Measurements from ENCODE around the gene S100A2. TPM values are rescaled to one million over a fixed set of nuclear protein-coding genes. Genes with fewer than 3 reads are reported as not detected.
"Not testable (repeated sequence)": the region's sequence is repeated elsewhere in the genome, so short reads cannot be mapped to it uniquely, and the experiment has no call there.

S100A2 gene
- total and polyA plus RNA-seq, 2 experiments from 2014 or later = 0.66 to 0.89 TPM

DNA sequence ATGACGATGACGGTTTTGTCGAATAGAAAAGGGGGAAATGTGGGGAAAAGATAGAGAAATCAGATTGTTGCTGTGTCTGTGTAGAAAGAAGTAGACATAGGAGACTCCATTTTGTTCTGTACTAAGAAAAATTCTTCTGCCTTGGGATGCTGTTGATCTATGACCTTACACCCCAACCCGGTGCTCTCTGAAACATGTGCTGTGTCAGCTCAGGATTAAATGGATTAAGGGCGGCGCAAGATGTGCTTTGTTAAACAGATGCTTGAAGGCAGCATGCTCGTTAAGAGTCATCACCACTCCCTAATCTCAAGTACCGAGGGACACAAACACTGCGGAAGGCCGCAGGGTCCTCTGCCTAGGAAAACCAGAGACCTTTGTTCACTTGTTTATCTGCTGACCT, 9.9 kb upstream of the S100A2 start:
- not testable (repeated sequence) for ATAC-seq; DNase-seq (ENCODE audit: low spot score)

DNA sequence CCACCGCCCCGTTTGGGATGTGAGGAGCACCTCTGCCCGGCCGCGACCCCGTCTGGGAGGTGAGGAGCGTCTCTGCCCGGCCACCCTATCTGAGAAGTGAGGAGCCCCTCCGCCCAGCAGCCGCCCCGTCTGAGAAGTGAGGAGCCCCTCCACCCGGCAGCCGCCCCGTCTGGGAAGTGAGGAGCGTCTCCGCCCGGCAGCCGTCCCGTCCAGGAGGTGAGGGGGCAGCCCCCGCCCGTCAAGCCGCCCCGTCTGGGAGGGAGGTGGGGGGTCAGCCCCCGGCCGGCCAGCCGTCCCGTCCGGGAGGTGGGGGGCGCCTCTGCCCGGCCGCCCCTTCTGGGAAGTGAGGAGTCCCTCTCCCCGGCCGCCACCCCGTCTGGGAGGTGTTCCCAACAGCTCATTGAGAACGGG, 9.4 kb upstream of the S100A2 start:
- H3K79me2 ChIP-seq (replicated peaks; ENCODE audit: insufficient read depth) = not testable (repeated sequence)

More for the DNA sequence above, 9.9 kb upstream of the S100A2 start:
- H3K4me1 Mint-ChIP-seq = peaks cover 13% of the 10 kb centered on the region
- H3K9me2 ChIP-seq (ENCODE audit: insufficient read depth); H3K36me3 Mint-ChIP-seq (ENCODE audit: low read depth); H3K4me2 ChIP-seq; H3K27ac ChIP-seq (ENCODE audit: low read depth); H3K36me3 ChIP-seq (ENCODE audit: insufficient read depth); H3K27me3 ChIP-seq (ENCODE audit: insufficient read depth); H3K4me1 ChIP-seq (ENCODE audit: insufficient read depth); H4K20me1 ChIP-seq (replicated peaks; ENCODE audit: insufficient read depth); H3K27ac Mint-ChIP-seq; H3F3A ChIP-seq (replicated peaks; ENCODE audit: low read depth); H3K4me3 ChIP-seq; H3K79me2 ChIP-seq (replicated peaks; ENCODE audit: insufficient read depth); H2AFZ ChIP-seq; H3K27me3 Mint-ChIP-seq (ENCODE audit: insufficient read depth, low read depth, poor library complexity); H3K4me3 Mint-ChIP-seq: not testable (repeated sequence)
- peaks cover 23% of the 10 kb centered on the region; the same call in 2 of the 3 replicates for H3K9me3 Mint-ChIP-seq

DNA sequence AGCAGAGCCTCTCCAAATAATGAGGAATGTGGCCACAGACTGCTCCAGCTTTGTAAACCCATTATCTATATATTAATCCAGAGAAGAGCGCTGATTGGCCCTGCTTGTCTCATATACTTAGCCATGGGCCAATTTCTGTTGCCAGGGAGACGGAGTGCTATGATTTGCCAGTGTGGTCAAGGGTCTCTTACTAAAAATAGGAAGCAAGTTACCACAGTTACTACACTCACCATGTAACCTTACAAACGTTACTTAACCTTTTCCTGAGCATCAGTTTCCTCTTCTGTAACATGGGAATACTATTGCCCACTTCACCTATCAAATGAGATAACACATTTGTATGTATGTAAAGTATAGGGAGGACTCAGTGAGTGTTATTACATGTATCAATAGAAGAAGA, 7.7 kb upstream of the S100A2 start:
- no peak for DNase-seq (ENCODE audit: low spot score)
- H3K4me3 Mint-ChIP-seq = no peak overlapping the region
- peaks cover 5% of the 10 kb centered on the region; the same call in 1 of the 2 replicates for H3K4me1 ChIP-seq (ENCODE audit: insufficient read depth)
- no peak overlapping the region for H3K27ac Mint-ChIP-seq
- H4K20me1 ChIP-seq (replicated peaks; ENCODE audit: insufficient read depth) = no peaks in the 10 kb centered on the region
- peaks cover 7% of the 10 kb centered on the region for H3K27me3 Mint-ChIP-seq (ENCODE audit: insufficient read depth, low read depth, poor library complexity)
- ATAC-seq = no peak
- H3K9me3 Mint-ChIP-seq = peaks cover 23% of the 10 kb centered on the region; the same call in 2 of the 3 replicates
- no peak overlapping the region for H2AFZ ChIP-seq
- H3K4me1 Mint-ChIP-seq = peaks cover 13% of the 10 kb centered on the region
- H3K79me2 ChIP-seq (replicated peaks; ENCODE audit: insufficient read depth) = no peaks in the 10 kb centered on the region
- no peaks in the 10 kb centered on the region for H3K36me3 ChIP-seq (ENCODE audit: insufficient read depth)
- no peaks in the 10 kb centered on the region for H3K27me3 ChIP-seq (ENCODE audit: insufficient read depth)
- no peak overlapping the region for H3K27ac ChIP-seq (ENCODE audit: low read depth)
- H3K4me2 ChIP-seq = no peak overlapping the region
- H3K36me3 Mint-ChIP-seq (ENCODE audit: low read depth) = no peaks in the 10 kb centered on the region; the same call in 1 of the 3 replicates
- no peaks in the 10 kb centered on the region for H3K9me2 ChIP-seq (ENCODE audit: insufficient read depth)
- H3K4me3 ChIP-seq = no peak overlapping the region
- H3F3A ChIP-seq (replicated peaks; ENCODE audit: low read depth) = no peaks in the 10 kb centered on the region
- TF ChIP-seq ZNF331 (CRISPR knock-in tag; IDR thresholded peaks at IDR 0.05; ENCODE audit: low read depth) = no peak
- TF ChIP-seq CREB1 (CRISPR knock-in tag; IDR thresholded peaks at IDR 0.05; ENCODE audit: low read depth) = no peak
- TF ChIP-seq JUNB (IDR thresholded peaks at IDR 0.05; ENCODE audit: unreplicated experiment) = no peak
- no peak for TF ChIP-seq ZNF114 (CRISPR knock-in tag; IDR thresholded peaks at IDR 0.05)
- TF ChIP-seq STAT1 (IDR thresholded peaks at IDR 0.05; ENCODE audit: unreplicated experiment) = no peak
- TF ChIP-seq NANOG (IDR thresholded peaks at IDR 0.05; ENCODE audit: borderline replicate concordance) = no peak
- no peak for TF ChIP-seq EZH2 (IDR thresholded peaks at IDR 0.05; ENCODE audit: low read depth, unreplicated experiment)
- TF ChIP-seq, protein P1, sequence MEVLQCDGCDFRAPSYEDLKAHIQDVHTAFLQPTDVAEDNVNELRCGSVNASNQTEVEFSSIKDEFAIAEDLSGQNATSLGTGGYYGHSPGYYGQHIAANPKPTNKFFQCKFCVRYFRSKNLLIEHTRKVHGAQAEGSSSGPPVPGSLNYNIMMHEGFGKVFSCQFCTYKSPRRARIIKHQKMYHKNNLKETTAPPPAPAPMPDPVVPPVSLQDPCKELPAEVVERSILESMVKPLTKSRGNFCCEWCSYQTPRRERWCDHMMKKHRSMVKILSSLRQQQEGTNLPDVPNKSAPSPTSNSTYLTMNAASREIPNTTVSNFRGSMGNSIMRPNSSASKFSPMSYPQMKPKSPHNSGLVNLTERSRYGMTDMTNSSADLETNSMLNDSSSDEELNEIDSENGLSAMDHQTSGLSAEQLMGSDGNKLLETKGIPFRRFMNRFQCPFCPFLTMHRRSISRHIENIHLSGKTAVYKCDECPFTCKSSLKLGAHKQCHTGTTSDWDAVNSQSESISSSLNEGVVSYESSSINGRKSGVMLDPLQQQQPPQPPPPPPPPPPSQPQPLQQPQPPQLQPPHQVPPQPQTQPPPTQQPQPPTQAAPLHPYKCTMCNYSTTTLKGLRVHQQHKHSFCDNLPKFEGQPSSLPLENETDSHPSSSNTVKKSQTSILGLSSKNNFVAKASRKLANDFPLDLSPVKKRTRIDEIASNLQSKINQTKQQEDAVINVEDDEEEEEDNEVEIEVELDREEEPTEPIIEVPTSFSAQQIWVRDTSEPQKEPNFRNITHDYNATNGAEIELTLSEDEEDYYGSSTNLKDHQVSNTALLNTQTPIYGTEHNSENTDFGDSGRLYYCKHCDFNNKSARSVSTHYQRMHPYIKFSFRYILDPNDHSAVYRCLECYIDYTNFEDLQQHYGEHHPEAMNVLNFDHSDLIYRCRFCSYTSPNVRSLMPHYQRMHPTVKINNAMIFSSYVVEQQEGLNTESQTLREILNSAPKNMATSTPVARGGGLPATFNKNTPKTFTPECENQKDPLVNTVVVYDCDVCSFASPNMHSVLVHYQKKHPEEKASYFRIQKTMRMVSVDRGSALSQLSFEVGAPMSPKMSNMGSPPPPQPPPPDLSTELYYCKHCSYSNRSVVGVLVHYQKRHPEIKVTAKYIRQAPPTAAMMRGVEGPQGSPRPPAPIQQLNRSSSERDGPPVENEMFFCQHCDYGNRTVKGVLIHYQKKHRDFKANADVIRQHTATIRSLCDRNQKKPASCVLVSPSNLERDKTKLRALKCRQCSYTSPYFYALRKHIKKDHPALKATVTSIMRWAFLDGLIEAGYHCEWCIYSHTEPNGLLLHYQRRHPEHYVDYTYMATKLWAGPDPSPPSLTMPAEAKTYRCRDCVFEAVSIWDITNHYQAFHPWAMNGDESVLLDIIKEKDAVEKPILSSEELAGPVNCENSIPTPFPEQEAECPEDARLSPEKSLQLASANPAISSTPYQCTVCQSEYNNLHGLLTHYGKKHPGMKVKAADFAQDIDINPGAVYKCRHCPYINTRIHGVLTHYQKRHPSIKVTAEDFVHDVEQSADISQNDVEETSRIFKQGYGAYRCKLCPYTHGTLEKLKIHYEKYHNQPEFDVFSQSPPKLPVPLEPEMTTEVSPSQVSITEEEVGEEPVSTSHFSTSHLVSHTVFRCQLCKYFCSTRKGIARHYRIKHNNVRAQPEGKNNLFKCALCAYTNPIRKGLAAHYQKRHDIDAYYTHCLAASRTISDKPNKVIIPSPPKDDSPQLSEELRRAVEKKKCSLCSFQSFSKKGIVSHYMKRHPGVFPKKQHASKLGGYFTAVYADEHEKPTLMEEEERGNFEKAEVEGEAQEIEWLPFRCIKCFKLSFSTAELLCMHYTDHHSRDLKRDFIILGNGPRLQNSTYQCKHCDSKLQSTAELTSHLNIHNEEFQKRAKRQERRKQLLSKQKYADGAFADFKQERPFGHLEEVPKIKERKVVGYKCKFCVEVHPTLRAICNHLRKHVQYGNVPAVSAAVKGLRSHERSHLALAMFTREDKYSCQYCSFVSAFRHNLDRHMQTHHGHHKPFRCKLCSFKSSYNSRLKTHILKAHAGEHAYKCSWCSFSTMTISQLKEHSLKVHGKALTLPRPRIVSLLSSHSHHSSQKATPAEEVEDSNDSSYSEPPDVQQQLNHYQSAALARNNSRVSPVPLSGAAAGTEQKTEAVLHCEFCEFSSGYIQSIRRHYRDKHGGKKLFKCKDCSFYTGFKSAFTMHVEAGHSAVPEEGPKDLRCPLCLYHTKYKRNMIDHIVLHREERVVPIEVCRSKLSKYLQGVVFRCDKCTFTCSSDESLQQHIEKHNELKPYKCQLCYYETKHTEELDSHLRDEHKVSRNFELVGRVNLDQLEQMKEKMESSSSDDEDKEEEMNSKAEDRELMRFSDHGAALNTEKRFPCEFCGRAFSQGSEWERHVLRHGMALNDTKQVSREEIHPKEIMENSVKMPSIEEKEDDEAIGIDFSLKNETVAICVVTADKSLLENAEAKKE (CRISPR knock-in tag; IDR thresholded peaks at IDR 0.05) = no peak
- TF ChIP-seq POLR2AphosphoS5 (IDR thresholded peaks at IDR 0.05; ENCODE audit: low read depth) = no peak
- TF ChIP-seq EZH2phosphoT487 (IDR thresholded peaks at IDR 0.05; ENCODE audit: unreplicated experiment) = no peak
- TF ChIP-seq, protein P2, sequence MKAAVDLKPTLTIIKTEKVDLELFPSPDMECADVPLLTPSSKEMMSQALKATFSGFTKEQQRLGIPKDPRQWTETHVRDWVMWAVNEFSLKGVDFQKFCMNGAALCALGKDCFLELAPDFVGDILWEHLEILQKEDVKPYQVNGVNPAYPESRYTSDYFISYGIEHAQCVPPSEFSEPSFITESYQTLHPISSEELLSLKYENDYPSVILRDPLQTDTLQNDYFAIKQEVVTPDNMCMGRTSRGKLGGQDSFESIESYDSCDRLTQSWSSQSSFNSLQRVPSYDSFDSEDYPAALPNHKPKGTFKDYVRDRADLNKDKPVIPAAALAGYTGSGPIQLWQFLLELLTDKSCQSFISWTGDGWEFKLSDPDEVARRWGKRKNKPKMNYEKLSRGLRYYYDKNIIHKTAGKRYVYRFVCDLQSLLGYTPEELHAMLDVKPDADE (IDR thresholded peaks at IDR 0.05) = no peak

More for the DNA sequence above, 9.4 kb upstream of the S100A2 start:
- not testable (repeated sequence) for H3K27ac Mint-ChIP-seq; H3K36me3 Mint-ChIP-seq (ENCODE audit: low read depth); H3K4me3 ChIP-seq; H3K4me3 Mint-ChIP-seq; H3K27me3 ChIP-seq (ENCODE audit: insufficient read depth); H3K4me2 ChIP-seq; H3K9me2 ChIP-seq (ENCODE audit: insufficient read depth); ATAC-seq; H3K4me1 ChIP-seq (ENCODE audit: insufficient read depth); H3K27me3 Mint-ChIP-seq (ENCODE audit: insufficient read depth, low read depth, poor library complexity); H3F3A ChIP-seq (replicated peaks; ENCODE audit: low read depth); DNase-seq (ENCODE audit: low spot score); H3K27ac ChIP-seq (ENCODE audit: low read depth); H2AFZ ChIP-seq; H4K20me1 ChIP-seq (replicated peaks; ENCODE audit: insufficient read depth); H3K36me3 ChIP-seq (ENCODE audit: insufficient read depth)
- Mint-ChIP-seq H3K4me1 (peaks cover 13% of the 10 kb centered on the region), H3K9me3 (peaks cover 23% of the 10 kb centered on the region; the same call in 2 of the 3 replicates)

All from GM23338 (cell line).